ENCODE results near the gene TNFRSF6B.

- TF ChIP-seq CTCF (IDR thresholded peaks at IDR 0.05; ENCODE audit: insufficient read depth, low read length, poor library complexity, severe bottlenecking) (no peak), EZH2phosphoT487 (conservative IDR thresholded peaks at IDR 0.05; ENCODE audit: low read length) (no peak)
Observed at GRCh38 chr20:63675681-63676368, 20.6 kb upstream of the TNFRSF6B start.

All from SU-DHL-6 (cell line).